HEK293 (cell line): Measurements from ENCODE around the gene SLC13A3.

ENCODE experiments used
- CTCF ChIA-PET: fragments of 350-600 bp; formaldehyde crosslinking; extraction: SDS; loops from one replicate; lab custom pipeline; 2021; ENCODE audit warnings: antibody characterized with exemption; lab: Yijun Ruan, JAX
- POLR2A ChIA-PET: fragments of 300-600 bp; formaldehyde crosslinking; extraction: SDS; loops from one replicate; lab custom pipeline; 2020; ENCODE audit warnings: antibody characterized with exemption, inconsistent platforms; lab: Yijun Ruan, JAX
- H3K27ac ChIP-seq: fragments of 200-500 bp; sonication (Bioruptor generic); 2 replicates; pipeline ENCODE4 v1.5.1; 2014; ENCODE audit warnings: low read depth, low read length, control low read depth, inconsistent platforms; ENCODE audit errors: extremely low read depth
- H3K36me3 ChIP-seq, 2 experiments: fragments of 200-500 bp in 1 of 2; sonication (Bioruptor generic) in 1 of 2; 1 replicate in 1 of 2; 2 replicates in 1 of 2; pipeline ENCODE4 v1.5.1; 2014 to 2017; ENCODE audit warnings: inconsistent platforms in 2 of 2, low read length in 2 of 2; ENCODE audit not compliant: control insufficient read depth in 2 of 2, insufficient read depth in 1 of 2
- H3K4me1 ChIP-seq: fragments of 200-500 bp; sonication (Bioruptor generic); 2 replicates; pipeline ENCODE4 v1.5.1; 2014; ENCODE audit warnings: mild to moderate bottlenecking, low read length, inconsistent platforms; ENCODE audit not compliant: control insufficient read depth, insufficient read depth
- H3K4me3 ChIP-seq: 2 replicates; pipeline ENCODE4 v1.5.1; 2011; ENCODE audit warnings: low read depth, mild to moderate bottlenecking, control low read depth, low read length, moderate library complexity
- H3K9me3 ChIP-seq: fragments of 200-500 bp; sonication (Bioruptor generic); 2 replicates; pipeline ENCODE4 v1.5.1; 2014; ENCODE audit warnings: low read depth, low read length, inconsistent platforms; ENCODE audit not compliant: control insufficient read depth, insufficient read depth
- EGR2 ChIP-seq: fragments of 450-650 bp; formaldehyde crosslinking; IDR thresholded peaks from 2 replicates; pipeline ENCODE4 v1.5.1; 2016; ENCODE audit warnings: low read depth, missing biosample characterization, missing genetic modification characterization
- SALL2 ChIP-seq: fragments of 450-650 bp; formaldehyde crosslinking; IDR thresholded peaks from 2 replicates; pipeline ENCODE4 v1.5.0; 2017; ENCODE audit warnings: missing biosample characterization, mild to moderate bottlenecking, missing genetic modification characterization, borderline replicate concordance
- ZBTB21 ChIP-seq: fragments of 450-650 bp; formaldehyde crosslinking; IDR thresholded peaks from 2 replicates; pipeline ENCODE4 v1.5.1; 2017; ENCODE audit warnings: missing biosample characterization, missing genetic modification characterization
- ZNF311 ChIP-seq: fragments of 450-650 bp; formaldehyde crosslinking; IDR thresholded peaks from 2 replicates; pipeline ENCODE4 v1.5.1; 2017; ENCODE audit warnings: missing biosample characterization, missing genetic modification characterization, borderline replicate concordance
- ZNF394 ChIP-seq: fragments of 450-650 bp; formaldehyde crosslinking; IDR thresholded peaks from 2 replicates; pipeline ENCODE4 v1.5.1; 2016; ENCODE audit warnings: missing biosample characterization, missing genetic modification characterization, mild to moderate bottlenecking, moderate library complexity, borderline replicate concordance
- ZNF404 ChIP-seq: fragments of 450-650 bp; formaldehyde crosslinking; IDR thresholded peaks from 2 replicates; pipeline ENCODE4 v1.5.1; 2017; ENCODE audit warnings: missing biosample characterization, missing genetic modification characterization
- ZNF473 ChIP-seq: fragments of 450-650 bp; formaldehyde crosslinking; IDR thresholded peaks from 2 replicates; pipeline ENCODE4 v1.5.1; 2017; ENCODE audit warnings: missing biosample characterization, missing genetic modification characterization
- ZNF544 ChIP-seq: fragments of 450-650 bp; formaldehyde crosslinking; IDR thresholded peaks from 2 replicates; pipeline ENCODE4 v1.5.0; 2017; ENCODE audit warnings: missing biosample characterization, missing genetic modification characterization
- ZNF560 ChIP-seq: fragments of 450-650 bp; formaldehyde crosslinking; IDR thresholded peaks from 2 replicates; pipeline ENCODE4 v1.5.1; 2017; ENCODE audit warnings: missing biosample characterization, missing genetic modification characterization, borderline replicate concordance
- ZNF624 ChIP-seq: fragments of 450-650 bp; formaldehyde crosslinking; IDR thresholded peaks from 2 replicates; pipeline ENCODE4 v1.5.1; 2017; ENCODE audit warnings: missing biosample characterization, missing genetic modification characterization
- ZNF792 ChIP-seq: fragments of 450-650 bp; formaldehyde crosslinking; IDR thresholded peaks from 2 replicates; pipeline ENCODE4 v1.5.1; 2016; ENCODE audit warnings: missing biosample characterization, missing genetic modification characterization
- ZNF837 ChIP-seq: fragments of 450-650 bp; formaldehyde crosslinking; IDR thresholded peaks from 2 replicates; pipeline ENCODE4 v1.5.1; 2016; ENCODE audit warnings: missing biosample characterization, missing genetic modification characterization
- TF ChIP-seq, protein P1 (sequence below): fragments of 450-650 bp; formaldehyde crosslinking; IDR thresholded peaks from 2 replicates; pipeline ENCODE4 v1.5.1; 2017; ENCODE audit warnings: missing biosample characterization, missing genetic modification characterization
- TF ChIP-seq, protein P2 (sequence below): fragments of 450-650 bp; formaldehyde crosslinking; conservative IDR thresholded peaks from 2 replicates; pipeline ENCODE4 v1.5.1; 2016; ENCODE audit warnings: low read depth, missing biosample characterization, missing genetic modification characterization
- TF ChIP-seq, protein P3 (sequence below): fragments of 450-650 bp; formaldehyde crosslinking; IDR thresholded peaks from 2 replicates; pipeline ENCODE4 v1.5.1; 2016; ENCODE audit warnings: missing biosample characterization, missing genetic modification characterization, borderline replicate concordance

The SLC13A3 gene

DNA sequence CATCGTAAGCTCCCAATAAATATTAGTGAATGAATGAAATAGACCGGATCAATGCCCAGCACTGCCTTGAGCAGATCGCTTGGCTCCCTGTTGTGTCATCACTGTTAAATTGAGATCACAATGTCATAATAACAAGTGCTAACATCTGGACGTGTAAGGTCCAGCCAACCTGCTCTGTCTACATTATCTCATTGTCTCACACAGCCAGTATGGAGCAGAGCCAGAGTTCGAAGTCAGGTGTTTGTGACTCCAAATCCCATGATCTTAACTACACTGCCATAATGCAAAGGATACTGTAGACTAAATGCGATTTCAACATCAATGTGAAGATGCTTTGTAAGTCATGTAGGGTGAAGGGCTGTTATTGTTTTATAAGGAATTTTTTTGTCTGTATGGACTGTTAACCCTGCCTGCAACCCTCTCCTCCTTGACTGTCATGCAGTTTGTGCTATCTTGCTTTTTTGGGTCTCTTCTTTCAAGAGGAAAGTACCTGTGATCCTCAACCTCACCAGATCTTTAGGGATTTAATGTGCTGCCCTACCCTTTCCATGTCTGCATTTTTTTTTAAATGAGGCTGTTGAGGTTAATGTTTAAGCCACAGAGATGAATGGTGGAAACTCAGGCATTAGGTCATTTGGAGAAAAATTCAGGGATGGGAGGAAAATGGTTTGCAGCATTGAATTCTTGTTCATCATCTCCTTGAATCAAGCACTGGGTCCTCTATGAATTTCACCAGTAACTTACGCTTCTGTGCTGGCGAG, 51.9 kb downstream of the SLC13A3 start:
- no peaks in the 10 kb centered on the region for H3K36me3 ChIP-seq
- no peak overlapping the region for H3K27ac ChIP-seq
- TF ChIP-seq SALL2: no peak
- no peak for TF ChIP-seq ZNF624
- no peak for TF ChIP-seq ZNF544
- no peak for TF ChIP-seq ZNF560 (tag by site-specific recombination)
- TF ChIP-seq ZNF394 (tag by site-specific recombination): no peak
- TF ChIP-seq EGR2 (tag by site-specific recombination): no peak
- no peak for TF ChIP-seq ZNF473 (tag by site-specific recombination)
- TF ChIP-seq ZBTB21: no peak
- TF ChIP-seq, protein P1, sequence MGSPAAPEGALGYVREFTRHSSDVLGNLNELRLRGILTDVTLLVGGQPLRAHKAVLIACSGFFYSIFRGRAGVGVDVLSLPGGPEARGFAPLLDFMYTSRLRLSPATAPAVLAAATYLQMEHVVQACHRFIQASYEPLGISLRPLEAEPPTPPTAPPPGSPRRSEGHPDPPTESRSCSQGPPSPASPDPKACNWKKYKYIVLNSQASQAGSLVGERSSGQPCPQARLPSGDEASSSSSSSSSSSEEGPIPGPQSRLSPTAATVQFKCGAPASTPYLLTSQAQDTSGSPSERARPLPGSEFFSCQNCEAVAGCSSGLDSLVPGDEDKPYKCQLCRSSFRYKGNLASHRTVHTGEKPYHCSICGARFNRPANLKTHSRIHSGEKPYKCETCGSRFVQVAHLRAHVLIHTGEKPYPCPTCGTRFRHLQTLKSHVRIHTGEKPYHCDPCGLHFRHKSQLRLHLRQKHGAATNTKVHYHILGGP (tag by site-specific recombination): no peak
- TF ChIP-seq ZNF792 (tag by site-specific recombination): no peak
- no peak for TF ChIP-seq ZNF837 (tag by site-specific recombination)
- TF ChIP-seq, protein P2, sequence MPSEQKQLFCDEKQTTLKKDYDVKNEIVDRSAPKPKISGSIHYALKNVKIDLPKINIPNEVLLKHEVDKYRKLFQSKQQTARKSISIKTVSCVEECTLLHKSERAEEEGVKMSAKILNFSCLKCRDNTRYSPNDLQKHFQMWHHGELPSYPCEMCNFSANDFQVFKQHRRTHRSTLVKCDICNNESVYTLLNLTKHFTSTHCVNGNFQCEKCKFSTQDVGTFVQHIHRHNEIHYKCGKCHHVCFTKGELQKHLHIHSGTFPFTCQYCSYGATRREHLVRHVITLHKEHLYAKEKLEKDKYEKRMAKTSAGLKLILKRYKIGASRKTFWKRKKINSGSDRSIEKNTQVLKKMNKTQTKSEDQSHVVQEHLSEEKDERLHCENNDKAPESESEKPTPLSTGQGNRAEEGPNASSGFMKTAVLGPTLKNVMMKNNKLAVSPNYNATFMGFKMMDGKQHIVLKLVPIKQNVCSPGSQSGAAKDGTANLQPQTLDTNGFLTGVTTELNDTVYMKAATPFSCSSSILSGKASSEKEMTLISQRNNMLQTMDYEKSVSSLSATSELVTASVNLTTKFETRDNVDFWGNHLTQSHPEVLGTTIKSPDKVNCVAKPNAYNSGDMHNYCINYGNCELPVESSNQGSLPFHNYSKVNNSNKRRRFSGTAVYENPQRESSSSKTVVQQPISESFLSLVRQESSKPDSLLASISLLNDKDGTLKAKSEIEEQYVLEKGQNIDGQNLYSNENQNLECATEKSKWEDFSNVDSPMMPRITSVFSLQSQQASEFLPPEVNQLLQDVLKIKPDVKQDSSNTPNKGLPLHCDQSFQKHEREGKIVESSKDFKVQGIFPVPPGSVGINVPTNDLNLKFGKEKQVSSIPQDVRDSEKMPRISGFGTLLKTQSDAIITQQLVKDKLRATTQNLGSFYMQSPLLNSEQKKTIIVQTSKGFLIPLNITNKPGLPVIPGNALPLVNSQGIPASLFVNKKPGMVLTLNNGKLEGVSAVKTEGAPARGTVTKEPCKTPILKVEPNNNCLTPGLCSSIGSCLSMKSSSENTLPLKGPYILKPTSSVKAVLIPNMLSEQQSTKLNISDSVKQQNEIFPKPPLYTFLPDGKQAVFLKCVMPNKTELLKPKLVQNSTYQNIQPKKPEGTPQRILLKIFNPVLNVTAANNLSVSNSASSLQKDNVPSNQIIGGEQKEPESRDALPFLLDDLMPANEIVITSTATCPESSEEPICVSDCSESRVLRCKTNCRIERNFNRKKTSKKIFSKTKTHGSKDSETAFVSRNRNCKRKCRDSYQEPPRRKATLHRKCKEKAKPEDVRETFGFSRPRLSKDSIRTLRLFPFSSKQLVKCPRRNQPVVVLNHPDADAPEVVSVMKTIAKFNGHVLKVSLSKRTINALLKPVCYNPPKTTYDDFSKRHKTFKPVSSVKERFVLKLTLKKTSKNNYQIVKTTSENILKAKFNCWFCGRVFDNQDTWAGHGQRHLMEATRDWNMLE (tag by site-specific recombination): no peak
- no peak for TF ChIP-seq ZNF311 (tag by site-specific recombination)
- no peaks in the 10 kb centered on the region for H3K4me1 ChIP-seq
- H3K9me3 ChIP-seq: no peaks in the 10 kb centered on the region
- ChIA-PET CTCF (interaction anchor here (0.6 kb wide), 1 partner anchor 157 kb away, joined by 5 read pairs; no protein-coding TSS in a partner anchor), POLR2A (no interaction called here)
- no peak overlapping the region for H3K4me3 ChIP-seq

DNA sequence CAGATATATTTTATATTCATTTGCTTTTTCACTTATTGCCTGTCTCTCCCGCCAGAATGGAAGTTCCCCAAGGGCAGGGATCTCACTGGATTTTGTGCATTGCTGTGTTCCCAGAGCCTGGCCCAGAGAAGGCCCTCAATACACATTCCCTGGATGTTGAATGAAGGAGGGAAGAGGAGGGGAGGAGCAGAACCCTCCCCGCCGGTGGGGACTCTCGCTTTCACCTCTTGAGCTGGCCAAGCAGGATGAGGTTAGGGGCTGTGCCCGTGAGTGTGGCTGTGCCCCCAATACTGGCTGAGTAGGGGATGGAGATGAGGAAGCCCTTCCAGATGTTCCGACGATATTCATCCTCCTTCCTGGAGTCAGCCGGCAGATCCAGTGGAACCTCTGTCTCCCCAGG, 55.3 kb downstream of the SLC13A3 start:
- H3K27ac ChIP-seq: no peak overlapping the region
- CTCF ChIA-PET: interaction anchor here (0.6 kb wide), 1 partner anchor 28 kb away, joined by 4 read pairs; no protein-coding TSS in a partner anchor
- POLR2A ChIA-PET: no interaction called here

More for the DNA sequence above, 55.3 kb downstream of the SLC13A3 start:
- TF ChIP-seq ZNF404 (tag by site-specific recombination): no peak
- TF ChIP-seq, protein P3, sequence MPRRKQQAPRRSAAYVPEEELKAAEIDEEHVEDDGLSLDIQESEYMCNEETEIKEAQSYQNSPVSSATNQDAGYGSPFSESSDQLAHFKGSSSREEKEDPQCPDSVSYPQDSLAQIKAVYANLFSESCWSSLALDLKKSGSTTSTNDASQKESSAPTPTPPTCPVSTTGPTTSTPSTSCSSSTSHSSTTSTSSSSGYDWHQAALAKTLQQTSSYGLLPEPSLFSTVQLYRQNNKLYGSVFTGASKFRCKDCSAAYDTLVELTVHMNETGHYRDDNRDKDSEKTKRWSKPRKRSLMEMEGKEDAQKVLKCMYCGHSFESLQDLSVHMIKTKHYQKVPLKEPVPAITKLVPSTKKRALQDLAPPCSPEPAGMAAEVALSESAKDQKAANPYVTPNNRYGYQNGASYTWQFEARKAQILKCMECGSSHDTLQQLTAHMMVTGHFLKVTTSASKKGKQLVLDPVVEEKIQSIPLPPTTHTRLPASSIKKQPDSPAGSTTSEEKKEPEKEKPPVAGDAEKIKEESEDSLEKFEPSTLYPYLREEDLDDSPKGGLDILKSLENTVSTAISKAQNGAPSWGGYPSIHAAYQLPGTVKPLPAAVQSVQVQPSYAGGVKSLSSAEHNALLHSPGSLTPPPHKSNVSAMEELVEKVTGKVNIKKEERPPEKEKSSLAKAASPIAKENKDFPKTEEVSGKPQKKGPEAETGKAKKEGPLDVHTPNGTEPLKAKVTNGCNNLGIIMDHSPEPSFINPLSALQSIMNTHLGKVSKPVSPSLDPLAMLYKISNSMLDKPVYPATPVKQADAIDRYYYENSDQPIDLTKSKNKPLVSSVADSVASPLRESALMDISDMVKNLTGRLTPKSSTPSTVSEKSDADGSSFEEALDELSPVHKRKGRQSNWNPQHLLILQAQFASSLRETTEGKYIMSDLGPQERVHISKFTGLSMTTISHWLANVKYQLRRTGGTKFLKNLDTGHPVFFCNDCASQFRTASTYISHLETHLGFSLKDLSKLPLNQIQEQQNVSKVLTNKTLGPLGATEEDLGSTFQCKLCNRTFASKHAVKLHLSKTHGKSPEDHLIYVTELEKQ (tag by site-specific recombination): no peak
- Histone ChIP-seq H3K4me3 (no peak overlapping the region), H3K4me1 (no peaks in the 10 kb centered on the region), H3K36me3 (no peaks in the 10 kb centered on the region), H3K9me3 (no peaks in the 10 kb centered on the region)
